GM15510 (cell line): ENCODE measurements around the gene UBXN1.

Experiments used
- POLR2A ChIP-seq: IDR thresholded peaks from 3 replicates; pipeline ENCODE4 v1.6.1; 2011; ENCODE audit warnings: borderline replicate concordance; ENCODE audit not compliant: insufficient read length; ENCODE audit errors: extremely low read depth

UBXN1 gene

GRCh38 chr11:62665599-62666258 is 13.1 kb downstream of the UBXN1 start:
- peak; percentile 9 for TF ChIP-seq POLR2A

- peak; percentile 100 for TF ChIP-seq POLR2A
These were observed 13.7 kb downstream of the UBXN1 start, which contains the start of the genes C11orf98 and CSKMT for GRCh38 chr11:62665075-62665598. Gene C11orf98 (minus strand): TSS chr11:62665210. CDS start chr11:62665169, 41 bp downstream. Gene CSKMT (plus strand): TSS chr11:62665312. CDS start chr11:62665880, 568 bp downstream.

- TF ChIP-seq POLR2A: no peak
These were observed 14.3 kb downstream of the UBXN1 start for GRCh38 chr11:62664405-62665074.

GRCh38 chr11:62656796-62657429 is 22.0 kb downstream of the UBXN1 start:
- no peak for TF ChIP-seq POLR2A

- TF ChIP-seq POLR2A: no peak
These were observed 24.6 kb downstream of the UBXN1 start for GRCh38 chr11:62654297-62654696.

GRCh38 chr11:62652161-62653006 is 26.5 kb downstream of the UBXN1 start:
- TF ChIP-seq POLR2A: no peak

- no peak for TF ChIP-seq POLR2A
These were observed 29.4 kb downstream of the UBXN1 start for GRCh38 chr11:62649486-62649885.

- TF ChIP-seq POLR2A: no peak
These were observed 29.9 kb downstream of the UBXN1 start for GRCh38 chr11:62648967-62649364.

- no peak for TF ChIP-seq POLR2A
These were observed 30.5 kb downstream of the UBXN1 start for GRCh38 chr11:62648185-62648966.

GRCh38 chr11:62647609-62648005 is 31.3 kb downstream of the UBXN1 start:
- no peak for TF ChIP-seq POLR2A

GRCh38 chr11:62646825-62647608 is 31.9 kb downstream of the UBXN1 start:
- TF ChIP-seq POLR2A: no peak

- TF ChIP-seq POLR2A: peak; percentile 90
These were observed 32.7 kb downstream of the UBXN1 start, which contains the start of gene GANAB for GRCh38 chr11:62645946-62646824. Gene GANAB (minus strand): TSS chr11:62646613. CDS start chr11:62646599, 14 bp downstream.

- no peak for TF ChIP-seq POLR2A
These were observed 33.3 kb downstream of the UBXN1 start for GRCh38 chr11:62645671-62645945.

GRCh38 chr11:62644220-62644619 is 34.7 kb downstream of the UBXN1 start:
- TF ChIP-seq POLR2A: no peak
